ENCODE measurements around the gene USP7. TPM values are rescaled to one million over a fixed set of nuclear protein-coding genes. Genes with fewer than 3 reads are reported as not detected.

USP7 gene
- total RNA-seq, 2 experiments from 2014 or later = 155 to 163 TPM

GRCh38 chr16:9003322-9003721 is 39.6 kb upstream of the USP7 start:
- H3K27ac Mint-ChIP-seq = no peak overlapping the region
- H3K4me3 Mint-ChIP-seq = no peak overlapping the region
- no peaks in the 10 kb centered on the region for H3K36me3 Mint-ChIP-seq (ENCODE audit: low read depth)
- intact Hi-C loops (cut with micrococcal nuclease) = no loop called here
- ATAC-seq (no peak), DNase-seq (no peak)
- CTCF ChIA-PET = interaction anchor here (0.6 to 1.7 kb wide), 6 partner anchors 10 to 453 kb away, joined by 3 to 5 read pairs (median 3); no protein-coding TSS in a partner anchor
- H3K9me3 Mint-ChIP-seq = no peaks in the 10 kb centered on the region
- no peaks in the 10 kb centered on the region for H3K4me1 Mint-ChIP-seq (ENCODE audit: low read depth)
- TF ChIP-seq, protein P1, sequence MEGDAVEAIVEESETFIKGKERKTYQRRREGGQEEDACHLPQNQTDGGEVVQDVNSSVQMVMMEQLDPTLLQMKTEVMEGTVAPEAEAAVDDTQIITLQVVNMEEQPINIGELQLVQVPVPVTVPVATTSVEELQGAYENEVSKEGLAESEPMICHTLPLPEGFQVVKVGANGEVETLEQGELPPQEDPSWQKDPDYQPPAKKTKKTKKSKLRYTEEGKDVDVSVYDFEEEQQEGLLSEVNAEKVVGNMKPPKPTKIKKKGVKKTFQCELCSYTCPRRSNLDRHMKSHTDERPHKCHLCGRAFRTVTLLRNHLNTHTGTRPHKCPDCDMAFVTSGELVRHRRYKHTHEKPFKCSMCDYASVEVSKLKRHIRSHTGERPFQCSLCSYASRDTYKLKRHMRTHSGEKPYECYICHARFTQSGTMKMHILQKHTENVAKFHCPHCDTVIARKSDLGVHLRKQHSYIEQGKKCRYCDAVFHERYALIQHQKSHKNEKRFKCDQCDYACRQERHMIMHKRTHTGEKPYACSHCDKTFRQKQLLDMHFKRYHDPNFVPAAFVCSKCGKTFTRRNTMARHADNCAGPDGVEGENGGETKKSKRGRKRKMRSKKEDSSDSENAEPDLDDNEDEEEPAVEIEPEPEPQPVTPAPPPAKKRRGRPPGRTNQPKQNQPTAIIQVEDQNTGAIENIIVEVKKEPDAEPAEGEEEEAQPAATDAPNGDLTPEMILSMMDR (IDR thresholded peaks at IDR 0.05) = no peak
- H3K27me3 Mint-ChIP-seq = peaks cover 4% of the 10 kb centered on the region
- POLR2A ChIA-PET = no interaction called here

DNA sequence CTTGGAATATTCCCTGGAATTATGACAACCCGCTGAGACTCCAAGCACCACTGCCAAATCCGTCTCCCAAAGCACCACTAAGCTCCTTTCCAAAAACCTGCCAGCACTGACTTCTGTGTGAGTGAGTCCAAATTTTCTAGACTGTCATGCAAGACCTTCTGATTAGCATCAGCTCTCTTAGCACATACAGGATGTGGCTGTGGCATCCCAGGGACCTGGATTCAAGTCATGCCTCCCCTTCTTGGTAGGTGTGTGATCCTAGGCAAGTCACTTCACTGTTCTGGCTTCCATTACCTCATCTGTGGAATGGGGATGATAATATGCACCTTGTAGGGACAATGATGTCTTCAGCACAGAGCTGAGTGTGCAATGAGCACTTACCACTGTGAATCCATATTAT is 38.3 kb upstream of the USP7 start:
- H3K4me1 Mint-ChIP-seq (ENCODE audit: low read depth) = no peaks in the 10 kb centered on the region
- intact Hi-C loops (cut with micrococcal nuclease) = no loop called here
- H3K27ac Mint-ChIP-seq = no peak overlapping the region
- H3K4me3 Mint-ChIP-seq = no peak overlapping the region
- no peak for ATAC-seq
- POLR2A ChIA-PET = no interaction called here
- CTCF ChIA-PET = interaction anchor here (1.5 kb wide), 1 partner anchor 46 kb away, joined by 4 read pairs; no protein-coding TSS in a partner anchor
- DNase-seq = no peak
- peaks cover 1% of the 10 kb centered on the region for H3K27me3 Mint-ChIP-seq
- TF ChIP-seq, protein P1 (IDR thresholded peaks at IDR 0.05) = no peak
- no peaks in the 10 kb centered on the region for H3K36me3 Mint-ChIP-seq (ENCODE audit: low read depth)
- no peaks in the 10 kb centered on the region for H3K9me3 Mint-ChIP-seq

GRCh38 chr16:9000664-9001063 is 37.0 kb upstream of the USP7 start:
- H3K9me3 Mint-ChIP-seq = no peaks in the 10 kb centered on the region
- H3K4me3 Mint-ChIP-seq = no peak overlapping the region
- H3K27ac Mint-ChIP-seq = no peak overlapping the region
- POLR2A ChIA-PET = no interaction called here
- ATAC-seq (no peak), DNase-seq (no peak)
- intact Hi-C loops (cut with micrococcal nuclease) = no loop called here
- H3K4me1 Mint-ChIP-seq (ENCODE audit: low read depth) = no peaks in the 10 kb centered on the region
- CTCF ChIA-PET = interaction anchor here (1.0 to 1.3 kb wide), 2 partner anchors 8 to 64 kb away, joined by 4 read pairs; no protein-coding TSS in a partner anchor
- TF ChIP-seq, protein P1 (IDR thresholded peaks at IDR 0.05) = no peak
- H3K27me3 Mint-ChIP-seq = no peaks in the 10 kb centered on the region
- no peaks in the 10 kb centered on the region for H3K36me3 Mint-ChIP-seq (ENCODE audit: low read depth)

DNA sequence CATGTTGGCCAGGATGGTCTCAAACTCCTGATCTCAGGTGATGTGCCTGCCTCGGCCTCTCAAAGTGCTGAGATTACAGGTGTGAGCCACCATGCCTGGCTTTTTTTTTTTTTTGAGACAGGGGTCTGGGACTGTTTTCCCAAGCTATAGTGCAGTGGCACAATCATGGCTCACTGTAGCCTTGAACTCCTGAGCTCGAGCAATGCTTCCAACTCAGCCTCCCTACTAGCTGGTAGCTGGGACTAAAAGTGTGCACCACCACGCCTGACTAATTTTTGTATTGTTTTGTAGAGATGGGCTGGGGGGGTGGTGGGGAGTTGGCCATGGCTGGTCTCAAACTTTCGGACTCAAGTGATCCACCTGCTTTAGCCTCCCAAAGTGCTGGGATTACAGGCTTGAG is 36.1 kb upstream of the USP7 start:
- Mint-ChIP-seq H3K36me3 (ENCODE audit: low read depth) (no peaks in the 10 kb centered on the region), H3K27ac (no peak overlapping the region), H3K27me3 (no peaks in the 10 kb centered on the region), H3K4me3 (no peak overlapping the region), H3K9me3 (no peaks in the 10 kb centered on the region), H3K4me1 (ENCODE audit: low read depth) (no peaks in the 10 kb centered on the region)
- ChIA-PET CTCF (interaction anchor here (0.9 kb wide), 1 partner anchor 9 kb away, joined by 4 read pairs; no protein-coding TSS in a partner anchor), POLR2A (no interaction called here)
- TF ChIP-seq, protein P1 (IDR thresholded peaks at IDR 0.05) = no peak
- intact Hi-C loops (cut with micrococcal nuclease) = no loop called here
- ATAC-seq (no peak), DNase-seq (no peak)

DNA sequence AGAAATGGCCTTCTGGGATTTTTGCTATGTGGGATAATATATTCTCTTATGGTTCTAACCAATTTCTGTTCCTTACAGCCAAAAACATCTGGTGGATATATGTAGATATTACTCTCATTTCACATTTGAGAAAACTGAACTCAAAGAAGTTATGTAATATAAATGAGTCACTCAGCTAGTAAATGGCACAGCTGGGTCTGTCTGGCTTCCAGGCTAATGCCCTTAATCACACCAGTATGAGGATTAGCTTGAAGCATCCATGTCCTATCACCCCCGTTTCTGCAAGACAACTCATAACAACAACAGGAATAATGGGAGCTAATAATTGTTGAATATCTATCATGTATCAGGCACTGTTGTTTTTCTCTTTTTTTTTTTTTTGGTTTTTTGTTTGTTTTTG is 34.4 kb upstream of the USP7 start:
- Mint-ChIP-seq H3K4me3 (no peak overlapping the region), H3K36me3 (ENCODE audit: low read depth) (no peaks in the 10 kb centered on the region), H3K27ac (no peak overlapping the region), H3K9me3 (no peaks in the 10 kb centered on the region), H3K27me3 (no peaks in the 10 kb centered on the region), H3K4me1 (ENCODE audit: low read depth) (no peaks in the 10 kb centered on the region)
- intact Hi-C loops (cut with micrococcal nuclease) = no loop called here
- ATAC-seq (no peak), DNase-seq (no peak)
- ChIA-PET CTCF (interaction anchor here (3.3 kb wide), 1 partner anchor 11 kb away, joined by 15 read pairs; no protein-coding TSS in a partner anchor), POLR2A (no interaction called here)
- TF ChIP-seq, protein P1 (IDR thresholded peaks at IDR 0.05) = no peak

Data from activated CD8-positive, alpha-beta T cell treated with anti-CD3 and anti-CD28 coated beads for 36 hours (primary cell).